ENCODE data around the gene UBALD2. TPM values are rescaled to one million over a fixed set of nuclear protein-coding genes. Genes with fewer than 3 reads are reported as not detected.
"Not testable (repeated sequence)": the region's sequence is repeated elsewhere in the genome, so short reads cannot be mapped to it uniquely, and the experiment has no call there.

Gene UBALD2
- total RNA-seq, 2 donors from 2014 or later = 77.1 to 90.1 TPM

GRCh38 chr17:76253841-76254240 lies 11.3 kb upstream of the UBALD2 start:
- Histone ChIP-seq H3K9ac (ENCODE audit: low read depth in 2 of 2, low read length in 2 of 2) (no peak overlapping the region), H3K9me3 (no peaks in the 10 kb centered on the region), H3K4me1 (no peaks in the 10 kb centered on the region), H3K36me3 (no peaks in the 10 kb centered on the region), H3K4me3 (no peak overlapping the region), H3K27me3 (no peaks in the 10 kb centered on the region), H3K27ac (no peak overlapping the region)
- intact Hi-C loops (cut with DNase I) = no loop called here
- DNase-seq = no peak
- TF ChIP-seq, protein P1, sequence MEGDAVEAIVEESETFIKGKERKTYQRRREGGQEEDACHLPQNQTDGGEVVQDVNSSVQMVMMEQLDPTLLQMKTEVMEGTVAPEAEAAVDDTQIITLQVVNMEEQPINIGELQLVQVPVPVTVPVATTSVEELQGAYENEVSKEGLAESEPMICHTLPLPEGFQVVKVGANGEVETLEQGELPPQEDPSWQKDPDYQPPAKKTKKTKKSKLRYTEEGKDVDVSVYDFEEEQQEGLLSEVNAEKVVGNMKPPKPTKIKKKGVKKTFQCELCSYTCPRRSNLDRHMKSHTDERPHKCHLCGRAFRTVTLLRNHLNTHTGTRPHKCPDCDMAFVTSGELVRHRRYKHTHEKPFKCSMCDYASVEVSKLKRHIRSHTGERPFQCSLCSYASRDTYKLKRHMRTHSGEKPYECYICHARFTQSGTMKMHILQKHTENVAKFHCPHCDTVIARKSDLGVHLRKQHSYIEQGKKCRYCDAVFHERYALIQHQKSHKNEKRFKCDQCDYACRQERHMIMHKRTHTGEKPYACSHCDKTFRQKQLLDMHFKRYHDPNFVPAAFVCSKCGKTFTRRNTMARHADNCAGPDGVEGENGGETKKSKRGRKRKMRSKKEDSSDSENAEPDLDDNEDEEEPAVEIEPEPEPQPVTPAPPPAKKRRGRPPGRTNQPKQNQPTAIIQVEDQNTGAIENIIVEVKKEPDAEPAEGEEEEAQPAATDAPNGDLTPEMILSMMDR (IDR thresholded peaks at IDR 0.05) = no peak

DNA sequence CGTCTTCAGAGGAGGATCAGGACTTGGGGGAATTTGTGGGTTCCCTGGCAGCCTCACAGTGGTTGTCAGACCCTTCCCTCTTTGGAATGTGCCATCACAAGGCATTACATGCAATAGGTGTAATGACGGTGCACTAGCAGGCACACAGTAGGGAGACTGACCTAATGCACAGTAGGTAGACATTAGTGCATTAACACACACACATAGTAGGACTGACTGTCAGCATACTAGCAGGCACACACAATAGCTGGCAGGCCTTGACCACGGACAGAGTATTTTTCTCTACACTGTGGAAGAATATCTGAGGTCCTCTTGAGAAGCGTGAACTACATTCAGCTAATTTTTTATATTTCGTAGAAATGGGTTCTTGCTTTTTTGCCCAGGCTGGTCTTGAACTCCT lies 10.9 kb upstream of the UBALD2 start:
- no peak overlapping the region for H3K9ac ChIP-seq (ENCODE audit: low read depth in 2 of 2, low read length in 2 of 2)
- TF ChIP-seq, protein P1 (IDR thresholded peaks at IDR 0.05) = no peak
- H3K27ac ChIP-seq = no peak overlapping the region
- intact Hi-C loops (cut with DNase I) = no loop called here
- H3K9me3 ChIP-seq = no peaks in the 10 kb centered on the region
- H3K36me3 ChIP-seq = no peaks in the 10 kb centered on the region
- H3K4me1 ChIP-seq = no peaks in the 10 kb centered on the region
- H3K27me3 ChIP-seq = no peaks in the 10 kb centered on the region
- DNase-seq = no peak
- H3K4me3 ChIP-seq = no peak overlapping the region

DNA sequence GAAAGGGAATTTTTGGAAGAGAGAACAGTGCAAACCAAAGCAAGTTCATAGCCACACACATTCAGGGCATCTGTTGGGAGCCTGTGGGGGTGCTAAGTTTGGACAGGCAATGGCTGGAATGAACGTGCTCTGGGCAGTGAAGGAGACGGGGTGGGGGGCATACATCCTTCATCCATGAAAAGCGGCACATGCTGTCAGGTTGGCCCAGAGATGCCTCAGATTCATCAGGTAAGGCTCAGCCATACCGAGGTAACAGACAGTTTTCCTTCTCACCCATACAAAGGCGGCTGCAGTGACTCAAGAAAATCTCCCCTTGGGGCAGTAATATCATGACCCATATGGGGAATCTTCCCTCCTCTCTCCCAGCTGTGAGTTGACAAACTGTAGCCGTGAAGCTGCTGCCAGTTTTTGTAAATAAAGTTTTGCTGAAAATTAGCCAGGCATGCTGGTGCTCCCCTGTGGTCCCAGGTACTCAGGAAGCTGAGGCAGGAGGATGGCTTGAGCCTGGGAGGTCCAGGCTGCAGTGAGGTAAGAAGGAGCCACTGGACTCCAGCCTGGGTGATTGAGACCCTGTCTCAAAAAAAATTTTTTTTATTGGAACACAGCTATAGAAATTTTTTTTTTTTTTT lies 9.2 kb upstream of the UBALD2 start:
- intact Hi-C loops (cut with DNase I) = no loop called here
- Histone ChIP-seq H3K4me3 (no peak overlapping the region), H3K36me3 (no peaks in the 10 kb centered on the region), H3K27ac (no peak overlapping the region), H3K9ac (ENCODE audit: low read depth in 2 of 2, low read length in 2 of 2) (no peak overlapping the region), H3K9me3 (no peaks in the 10 kb centered on the region), H3K27me3 (no peaks in the 10 kb centered on the region), H3K4me1 (peaks cover 12% of the 10 kb centered on the region)
- TF ChIP-seq, protein P1 (IDR thresholded peaks at IDR 0.05) = no peak
- no peak for DNase-seq

GRCh38 chr17:76256430-76257050 lies 8.6 kb upstream of the UBALD2 start:
- H3K9me3 ChIP-seq; intact Hi-C loops (cut with DNase I); DNase-seq; H3K27ac ChIP-seq; H3K27me3 ChIP-seq; H3K36me3 ChIP-seq; H3K4me3 ChIP-seq; H3K9ac ChIP-seq (ENCODE audit: low read depth in 2 of 2, low read length in 2 of 2): not testable (repeated sequence)
- peaks cover 13% of the 10 kb centered on the region for H3K4me1 ChIP-seq

DNA sequence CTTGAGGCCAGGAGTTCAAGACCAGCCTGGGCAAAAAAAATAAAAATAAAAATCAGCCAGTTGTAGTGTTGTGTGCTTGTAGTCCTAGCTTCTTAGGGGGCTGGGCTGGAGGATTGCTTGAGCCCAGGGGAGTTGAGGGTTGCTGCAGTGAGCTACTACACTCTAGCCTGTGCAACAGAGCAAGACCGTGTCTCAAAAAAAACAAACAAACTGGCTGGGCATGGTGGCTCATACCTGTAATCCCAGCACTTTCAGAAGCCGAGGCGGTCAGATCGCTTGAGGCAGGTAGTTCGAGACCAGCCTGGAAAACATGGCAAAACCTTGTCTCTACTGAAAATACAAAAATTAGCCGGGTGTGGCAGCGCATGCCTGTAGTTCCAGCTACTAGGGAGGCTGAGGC lies 4.9 kb upstream of the UBALD2 start:
- TF ChIP-seq, protein P1 (IDR thresholded peaks at IDR 0.05) = no peak
- H3K9ac ChIP-seq (ENCODE audit: low read depth in 2 of 2, low read length in 2 of 2) = peak overlapping the region; percentile 26 to 80
- H3K27ac ChIP-seq = peak overlapping the region; percentile 89
- intact Hi-C loops (cut with DNase I) = no loop called here
- no peak for DNase-seq
- H3K27me3 ChIP-seq = no peaks in the 10 kb centered on the region
- H3K4me3 ChIP-seq = no peak overlapping the region
- no peaks in the 10 kb centered on the region for H3K36me3 ChIP-seq
- H3K4me1 ChIP-seq = peaks cover 34% of the 10 kb centered on the region
- H3K9me3 ChIP-seq = no peaks in the 10 kb centered on the region

GRCh38 chr17:76260669-76261068 lies 4.5 kb upstream of the UBALD2 start:
- intact Hi-C loops (cut with DNase I) = no loop called here

More at GRCh38 chr17:76260669-76261068, 4.5 kb upstream of the UBALD2 start:
- Histone ChIP-seq H3K9ac (ENCODE audit: low read depth in 2 of 2, low read length in 2 of 2) (no peak overlapping the region), H3K36me3 (no peaks in the 10 kb centered on the region), H3K4me1 (peaks cover 34% of the 10 kb centered on the region), H3K27me3 (no peaks in the 10 kb centered on the region), H3K9me3 (no peaks in the 10 kb centered on the region), H3K27ac (peak overlapping the region; percentile 89), H3K4me3 (no peak overlapping the region)
- TF ChIP-seq, protein P1 (IDR thresholded peaks at IDR 0.05) = no peak
- DNase-seq = no peak

Data from colonic mucosa (tissue), 4 donors.